Spleen (tissue), 11 donors: ENCODE results near the gene COPRS. TPM values are rescaled to one million over a fixed set of nuclear protein-coding genes. Genes with fewer than 3 reads are reported as not detected.

Experiments
- DNase-seq: peaks from one replicate; pipeline ENCODE4 v3.0.0-alpha.2; 2020
- H3K27ac ChIP-seq, 8 donors: fragments of 200-600 bp; sonication (generic) in 7 of 8; 1 replicate in 4 of 8; 2 replicates in 4 of 8; pipeline versions ENCODE4 v1.5.0 to v1.8.0; 2016 to 2021; ENCODE audit warnings: inconsistent platforms in 4 of 8, mild to moderate bottlenecking in 4 of 8, moderate library complexity in 1 of 8
- H3K27me3 ChIP-seq, 7 donors: fragments of 200-600 bp; sonication (generic) in 6 of 7; replicated peaks in 1 of 7; 1 replicate in 4 of 7; 2 replicates in 3 of 7; pipeline versions ENCODE4 v1.5.0 to v1.8.0; 2016 to 2021; ENCODE audit warnings: inconsistent platforms in 3 of 7, mild to moderate bottlenecking in 1 of 7
- H3K36me3 ChIP-seq, 6 donors: fragments of 200-600 bp; sonication (generic) in 5 of 6; 1 replicate in 4 of 6; 2 replicates in 2 of 6; pipeline versions ENCODE4 v1.5.0 to v1.8.0; 2016 to 2021; ENCODE audit warnings: inconsistent platforms in 2 of 6
- H3K4me1 ChIP-seq, 6 donors: fragments of 200-600 bp; sonication (generic) in 5 of 6; 1 replicate in 3 of 6; 2 replicates in 3 of 6; pipeline versions ENCODE4 v1.5.0 to v1.8.0; 2016 to 2021; ENCODE audit warnings: inconsistent platforms in 3 of 6
- H3K4me3 ChIP-seq, 8 donors: fragments of 200-600 bp; sonication (generic) in 7 of 8; 1 replicate in 4 of 8; 2 replicates in 4 of 8; pipeline versions ENCODE4 v1.5.0 to v1.8.0; 2016 to 2021; ENCODE audit warnings: inconsistent platforms in 4 of 8, mild to moderate bottlenecking in 4 of 8, moderate library complexity in 2 of 8
- H3K9me3 ChIP-seq, 8 donors: fragments of 200-600 bp; sonication (generic) in 7 of 8; 1 replicate in 4 of 8; 2 replicates in 4 of 8; pipeline versions ENCODE4 v1.5.0 to v1.8.0; 2016 to 2021; ENCODE audit warnings: inconsistent platforms in 4 of 8
- CTCF ChIP-seq, 11 experiments: fragments of 200-600 bp in 7 of 11; fragments of 450-650 bp in 4 of 11; sonication (generic) in 4 of 11; IDR thresholded peaks in 8 of 11; conservative IDR thresholded peaks in 3 of 11; 1 replicate in 7 of 11; 2 replicates in 4 of 11; pipeline versions ENCODE4 v1.4.0 to v1.8.0; 2016 to 2021; ENCODE audit warnings: antibody characterized with exemption in 11 of 11, inconsistent platforms in 4 of 11, mild to moderate bottlenecking in 1 of 11
- POLR2A ChIP-seq, 3 donors: fragments of 450-650 bp; IDR thresholded peaks; one replicate each; pipeline ENCODE4 v1.5.1; 2017; ENCODE audit warnings: antibody characterized with exemption in 3 of 3, mild to moderate bottlenecking in 1 of 3
- POLR2AphosphoS5 ChIP-seq, 3 donors: sonication (generic); formaldehyde crosslinking; IDR thresholded peaks; one replicate each; pipeline ENCODE4 v1.5.1; 2017; ENCODE audit warnings: antibody characterized with exemption in 3 of 3
- WGBS, 5 donors: extraction: QIAGEN DNeasy Blood & Tissue Kit in 3 of 5; methylation state at CpG; one replicate each; pipeline versions ENCODE4 v1.1.5 to v1.1.7; 2013 to 2018; 5-methylcytosine and 5-hydroxymethylcytosine counted together
- intact Hi-C: fragments of 100-400 bp; cut with DNase I; formaldehyde crosslinking; loops from one replicate; pipeline ENCODE4 v1.15.0; 2023; ENCODE audit warnings: low total_unique reads
- polyA plus RNA-seq, 3 donors: library from polyadenylated mRNA; stranded (reverse); fragments of 200-250 nt; gene quantifications; one replicate each; pipeline ENCODE4 v1.2.1, GENCODE V29; 2013
- total RNA-seq, 7 donors: library from RNA; depleted of rRNA in 3 of 7; stranded (reverse); fragments of >200 nt in 3 of 7; fragmentation: NEBNext Ultra II Directional in 4 of 7; extraction: Animal tissue kit (Norgen Biotek cat#: 25700) in 4 of 7; gene quantifications; one replicate each; pipeline versions ENCODE4 v1.1.0 to v1.2.1, GENCODE V29; 2016 to 2021
- donor health status: healthy with polysubstance abuse.
- donor health status: DM: no; HTN: no; CAD: no; lungs with moderate emphysema.
- donor health status: DM: no; HTN: no; CAD: no.
- donor health status: Bipolar disorder and iron deficiency.
- donor health status: healthy.
- donor health status: DM: no; HTN: no; CAD: no.
- donor health status: DM: yes; HTN: yes; CAD: no.

The COPRS gene
- total and polyA plus RNA-seq, 10 donors: 16.4 to 51.3 (median 32.6) TPM

GRCh38 chr17:31808521-31809050, 50.5 kb downstream of the COPRS start:
- no peaks in the 10 kb centered on the region for H3K4me1 ChIP-seq
- no peak overlapping the region for H3K4me3 ChIP-seq
- H3K27me3 ChIP-seq: no peaks in the 10 kb centered on the region
- 89 to 95% (median 90%) methylated on average over 4 of the region's 4 CpGs for WGBS, 5 donors
- no peaks in the 10 kb centered on the region for H3K36me3 ChIP-seq
- TF ChIP-seq POLR2AphosphoS5 (IDR thresholded peaks at IDR 0.05) (no peak), CTCF (IDR thresholded peaks at IDR 0.05 in 8 of 11, conservative IDR thresholded peaks at IDR 0.05 in 3 of 11) (no peak), POLR2A (IDR thresholded peaks at IDR 0.05) (no peak)
- H3K27ac ChIP-seq: no peak overlapping the region
- no peak for DNase-seq
- H3K9me3 ChIP-seq: no peaks in the 10 kb centered on the region
- intact Hi-C loops: no loop called here

- Histone ChIP-seq H3K4me1 (no peaks in the 10 kb centered on the region), H3K27me3 (no peaks in the 10 kb centered on the region), H3K27ac (no peak overlapping the region), H3K9me3 (no peaks in the 10 kb centered on the region), H3K36me3 (no peaks in the 10 kb centered on the region), H3K4me3 (no peak overlapping the region)
- TF ChIP-seq CTCF (IDR thresholded peaks at IDR 0.05 in 8 of 11, conservative IDR thresholded peaks at IDR 0.05 in 3 of 11) (no peak), POLR2AphosphoS5 (IDR thresholded peaks at IDR 0.05) (no peak)
- no peak for DNase-seq
- intact Hi-C loops: no loop called here
These were observed 51.2 kb downstream of the COPRS start for GRCh38 chr17:31807846-31808245.

DNA sequence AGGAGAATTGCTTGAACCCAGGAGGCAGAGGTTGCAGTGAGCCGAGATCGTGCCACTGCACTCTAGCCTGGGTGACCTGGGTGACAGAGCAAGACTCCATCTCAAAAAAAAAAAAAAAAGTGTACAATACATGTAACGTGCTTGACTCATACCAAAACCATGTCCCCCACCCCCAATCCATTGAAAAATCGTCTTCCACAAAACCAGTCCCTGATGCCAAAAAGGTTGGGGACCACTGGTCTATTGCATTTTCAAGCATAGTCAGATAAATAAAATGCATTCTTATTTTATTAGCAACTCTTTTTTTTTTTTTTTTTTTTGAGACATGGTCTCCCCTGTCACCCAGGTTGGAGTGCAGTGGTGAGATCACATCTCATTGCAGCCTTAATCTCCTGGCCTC, 52.1 kb downstream of the COPRS start:
- intact Hi-C loops: no loop called here
- no peak for DNase-seq
- Histone ChIP-seq H3K4me1 (no peaks in the 10 kb centered on the region), H3K27me3 (no peaks in the 10 kb centered on the region), H3K4me3 (no peak overlapping the region), H3K36me3 (no peaks in the 10 kb centered on the region), H3K27ac (no peak overlapping the region), H3K9me3 (no peaks in the 10 kb centered on the region)
- 77 to 95% (median 82%) methylated on average over 4 of the region's 4 CpGs for WGBS, 5 donors
- TF ChIP-seq CTCF (IDR thresholded peaks at IDR 0.05 in 8 of 11, conservative IDR thresholded peaks at IDR 0.05 in 3 of 11) (no peak), POLR2A (IDR thresholded peaks at IDR 0.05) (no peak), POLR2AphosphoS5 (IDR thresholded peaks at IDR 0.05) (no peak)

GRCh38 chr17:31803494-31804213, 55.4 kb downstream of the COPRS start:
- no peaks in the 10 kb centered on the region for H3K9me3 ChIP-seq
- H3K4me3 ChIP-seq: no peak overlapping the region
- no peaks in the 10 kb centered on the region for H3K27me3 ChIP-seq
- 68 to 80% (median 70%) methylated on average over 11 of the region's 11 CpGs for WGBS, 5 donors
- DNase-seq: no peak
- no peaks in the 10 kb centered on the region for H3K4me1 ChIP-seq
- H3K27ac ChIP-seq: no peak overlapping the region
- no peaks in the 10 kb centered on the region for H3K36me3 ChIP-seq
- no peak for TF ChIP-seq POLR2A (IDR thresholded peaks at IDR 0.05)
- TF ChIP-seq CTCF (IDR thresholded peaks at IDR 0.05 in 8 of 11, conservative IDR thresholded peaks at IDR 0.05 in 3 of 11): no peak
- no peak for TF ChIP-seq POLR2AphosphoS5 (IDR thresholded peaks at IDR 0.05)
- intact Hi-C loops: no loop called here
